Fibroblast of lung (primary cell): Measurements from ENCODE around the gene CACFD1.

Experiments used
- CTCF ChIP-seq, 2 donors: IDR thresholded peaks in 1 of 2; conservative IDR thresholded peaks in 1 of 2; 1 replicate in 1 of 2; 2 replicates in 1 of 2; pipeline ENCODE4 v1.5.1; 2011 to 2012; ENCODE audit warnings: low read length in 2 of 2, control low read depth in 1 of 2, inconsistent platforms in 1 of 2, low read depth in 1 of 2, mild to moderate bottlenecking in 1 of 2
- EZH2 ChIP-seq: IDR thresholded peaks from 2 replicates; pipeline ENCODE4 v1.5.1; 2012; ENCODE audit warnings: low read length, control low read depth, mild to moderate bottlenecking; ENCODE audit errors: missing control alignments

- TF ChIP-seq CTCF (conservative IDR thresholded peaks at IDR 0.05 in 1 of 2, IDR thresholded peaks at IDR 0.05 in 1 of 2; ENCODE audit: low read depth in 1 of 2, low read length in 2 of 2) (no peak), EZH2 (no peak)
These were observed 16.5 kb upstream of the CACFD1 start for GRCh38 chr9:133443248-133443647.
